Neural cell (in vitro differentiated cells): ENCODE results near the gene RELT. TPM values are rescaled to one million over a fixed set of nuclear protein-coding genes. Genes with fewer than 3 reads are reported as not detected.

Experiments used
- H2AFZ ChIP-seq: fragments of 200-600, 300-800 bp; sonication (generic), shearing (Covaris generic); 2 replicates; pipeline ENCODE4 v1.6.0; 2014; ENCODE audit warnings: low read depth, mild to moderate bottlenecking, antibody characterized with exemption, low read length, moderate library complexity
- H3F3A ChIP-seq: fragments of 200-600 bp; shearing (Covaris generic); 2 replicates; pipeline ENCODE4 v1.6.1; 2016; ENCODE audit warnings: mild to moderate bottlenecking, moderate library complexity, mixed read lengths, antibody characterized with exemption, low read length; ENCODE audit not compliant: insufficient read depth, poor library complexity, severe bottlenecking
- H3K27ac ChIP-seq: fragments of 200-600, 300-800 bp; sonication (generic), shearing (Covaris generic); 2 replicates; pipeline ENCODE4 v1.5.1; 2014; ENCODE audit warnings: mild to moderate bottlenecking, low read length, moderate library complexity
- H3K27me3 ChIP-seq: fragments of 300-800, 200-600 bp; sonication (generic), shearing (Covaris generic); 2 replicates; pipeline ENCODE4 v1.6.0; 2014; ENCODE audit warnings: mild to moderate bottlenecking, low read depth, low read length, moderate library complexity; ENCODE audit not compliant: insufficient read depth
- H3K36me3 ChIP-seq: fragments of 300-800, 200-600 bp; sonication (generic), shearing (Covaris generic); 2 replicates; pipeline ENCODE4 v1.5.1; 2014; ENCODE audit warnings: mild to moderate bottlenecking, antibody characterized with exemption, low read length, moderate library complexity; ENCODE audit not compliant: insufficient read depth
- H3K4me2 ChIP-seq: fragments of 300-800, 200-600 bp; sonication (generic), shearing (Covaris generic); 2 replicates; pipeline ENCODE4 v1.6.0; 2014; ENCODE audit warnings: mild to moderate bottlenecking, low read length
- H3K4me3 ChIP-seq: fragments of 300-800, 200-600 bp; sonication (generic), shearing (Covaris generic); 2 replicates; pipeline ENCODE4 v1.5.1; 2014; ENCODE audit warnings: mild to moderate bottlenecking, low read length, moderate library complexity
- H3K79me2 ChIP-seq: fragments of 200-600 bp; shearing (Covaris generic); replicated peaks from 2 replicates; pipeline ENCODE4 v1.6.0; 2014; ENCODE audit warnings: mild to moderate bottlenecking, low read length, moderate library complexity; ENCODE audit not compliant: insufficient read depth
- H3K9ac ChIP-seq: fragments of 300-800, 200-600 bp; sonication (generic), shearing (Covaris generic); 2 replicates; pipeline ENCODE4 v1.6.1; 2016; ENCODE audit warnings: mild to moderate bottlenecking, low read length, mixed read lengths
- H3K9me2 ChIP-seq: fragments of 200-600 bp; shearing (Covaris generic); 2 replicates; pipeline ENCODE4 v1.6.1; 2016; ENCODE audit warnings: mild to moderate bottlenecking, low read length, mixed read lengths; ENCODE audit not compliant: insufficient read depth
- H3K9me3 ChIP-seq: fragments of 200-600, 300-800 bp; sonication (generic), shearing (Covaris generic); 2 replicates; pipeline ENCODE4 v1.6.1; 2016; ENCODE audit warnings: mild to moderate bottlenecking, mixed run types, low read length, moderate library complexity, mixed read lengths
- H4K20me1 ChIP-seq: fragments of 200-600 bp; shearing (Covaris generic); 2 replicates; pipeline ENCODE4 v1.6.1; 2016; ENCODE audit warnings: mild to moderate bottlenecking, mixed run types; ENCODE audit not compliant: insufficient read depth
- EP300 ChIP-seq: fragments of 450-650 bp; conservative IDR thresholded peaks from 2 replicates; pipeline ENCODE4 v1.6.1; 2014; ENCODE audit warnings: antibody characterized with exemption, mild to moderate bottlenecking, moderate library complexity; ENCODE audit not compliant: poor library complexity, severe bottlenecking
- EZH2 ChIP-seq: fragments of 200-600, 300-800 bp; shearing (Covaris generic), sonication (generic); IDR thresholded peaks from 2 replicates; pipeline ENCODE4 v1.6.1; 2014; ENCODE audit warnings: antibody characterized with exemption, low read length, borderline replicate concordance, mild to moderate bottlenecking; ENCODE audit not compliant: insufficient read depth, poor library complexity, severe bottlenecking
- MXI1 ChIP-seq: fragments of 450-650 bp; conservative IDR thresholded peaks from 2 replicates; pipeline ENCODE4 v1.6.1; 2014; ENCODE audit warnings: antibody characterized with exemption, mild to moderate bottlenecking; ENCODE audit not compliant: poor library complexity, severe bottlenecking
- POLR2AphosphoS5 ChIP-seq: IDR thresholded peaks from 2 replicates; pipeline ENCODE4 v1.6.1; 2012
- RAD21 ChIP-seq: fragments of 450-650 bp; conservative IDR thresholded peaks from 2 replicates; pipeline ENCODE4 v1.6.1; 2014; ENCODE audit warnings: antibody characterized with exemption, mild to moderate bottlenecking, moderate library complexity
- TAF1 ChIP-seq: IDR thresholded peaks from 2 replicates; pipeline ENCODE4 v1.6.1; 2012; ENCODE audit warnings: low read depth
- polyA plus RNA-seq: library from polyadenylated mRNA; depleted of rRNA; stranded (reverse); fragments of >200 nt; gene quantifications from 2 replicates; pipeline ENCODE4 v1.2.3, GENCODE V29; 2014
- TF ChIP-seq, protein P1 (sequence below): fragments of 450-650 bp; IDR thresholded peaks from 2 replicates; pipeline ENCODE4 v1.5.1; 2014; ENCODE audit warnings: antibody characterized with exemption, mild to moderate bottlenecking, moderate library complexity; ENCODE audit not compliant: poor library complexity, severe bottlenecking
- TF ChIP-seq, protein P2 (sequence below): IDR thresholded peaks from 2 replicates; pipeline ENCODE4 v1.6.1; 2012; ENCODE audit warnings: borderline replicate concordance

Gene RELT
- polyA plus RNA-seq, 1 donor from 2014 or later: 12.4 TPM

GRCh38 chr11:73382747-73383146, 6.5 kb downstream of the RELT start:
- Histone ChIP-seq H3K27me3 (no peaks in the 10 kb centered on the region), H3K27ac (no peak overlapping the region), H3K36me3 (no peaks in the 10 kb centered on the region), H3K9me2 (no peaks in the 10 kb centered on the region), H3K4me3 (peak overlapping the region; percentile 25), H3K9me3 (no peaks in the 10 kb centered on the region), H3K79me2 (no peaks in the 10 kb centered on the region), H3K4me2 (no peak overlapping the region), H3K9ac (peak overlapping the region; percentile 21), H4K20me1 (no peaks in the 10 kb centered on the region), H3F3A (no peaks in the 10 kb centered on the region), H2AFZ (no peak overlapping the region)
- no peak for TF ChIP-seq RAD21
- TF ChIP-seq, protein P1, sequence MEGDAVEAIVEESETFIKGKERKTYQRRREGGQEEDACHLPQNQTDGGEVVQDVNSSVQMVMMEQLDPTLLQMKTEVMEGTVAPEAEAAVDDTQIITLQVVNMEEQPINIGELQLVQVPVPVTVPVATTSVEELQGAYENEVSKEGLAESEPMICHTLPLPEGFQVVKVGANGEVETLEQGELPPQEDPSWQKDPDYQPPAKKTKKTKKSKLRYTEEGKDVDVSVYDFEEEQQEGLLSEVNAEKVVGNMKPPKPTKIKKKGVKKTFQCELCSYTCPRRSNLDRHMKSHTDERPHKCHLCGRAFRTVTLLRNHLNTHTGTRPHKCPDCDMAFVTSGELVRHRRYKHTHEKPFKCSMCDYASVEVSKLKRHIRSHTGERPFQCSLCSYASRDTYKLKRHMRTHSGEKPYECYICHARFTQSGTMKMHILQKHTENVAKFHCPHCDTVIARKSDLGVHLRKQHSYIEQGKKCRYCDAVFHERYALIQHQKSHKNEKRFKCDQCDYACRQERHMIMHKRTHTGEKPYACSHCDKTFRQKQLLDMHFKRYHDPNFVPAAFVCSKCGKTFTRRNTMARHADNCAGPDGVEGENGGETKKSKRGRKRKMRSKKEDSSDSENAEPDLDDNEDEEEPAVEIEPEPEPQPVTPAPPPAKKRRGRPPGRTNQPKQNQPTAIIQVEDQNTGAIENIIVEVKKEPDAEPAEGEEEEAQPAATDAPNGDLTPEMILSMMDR: no peak

GRCh38 chr11:73383249-73384124, 7.3 kb downstream of the RELT start:
- H3F3A ChIP-seq: no peaks in the 10 kb centered on the region
- peak; percentile 31 for TF ChIP-seq POLR2AphosphoS5
- no peak for TF ChIP-seq MXI1
- TF ChIP-seq, protein P2, sequence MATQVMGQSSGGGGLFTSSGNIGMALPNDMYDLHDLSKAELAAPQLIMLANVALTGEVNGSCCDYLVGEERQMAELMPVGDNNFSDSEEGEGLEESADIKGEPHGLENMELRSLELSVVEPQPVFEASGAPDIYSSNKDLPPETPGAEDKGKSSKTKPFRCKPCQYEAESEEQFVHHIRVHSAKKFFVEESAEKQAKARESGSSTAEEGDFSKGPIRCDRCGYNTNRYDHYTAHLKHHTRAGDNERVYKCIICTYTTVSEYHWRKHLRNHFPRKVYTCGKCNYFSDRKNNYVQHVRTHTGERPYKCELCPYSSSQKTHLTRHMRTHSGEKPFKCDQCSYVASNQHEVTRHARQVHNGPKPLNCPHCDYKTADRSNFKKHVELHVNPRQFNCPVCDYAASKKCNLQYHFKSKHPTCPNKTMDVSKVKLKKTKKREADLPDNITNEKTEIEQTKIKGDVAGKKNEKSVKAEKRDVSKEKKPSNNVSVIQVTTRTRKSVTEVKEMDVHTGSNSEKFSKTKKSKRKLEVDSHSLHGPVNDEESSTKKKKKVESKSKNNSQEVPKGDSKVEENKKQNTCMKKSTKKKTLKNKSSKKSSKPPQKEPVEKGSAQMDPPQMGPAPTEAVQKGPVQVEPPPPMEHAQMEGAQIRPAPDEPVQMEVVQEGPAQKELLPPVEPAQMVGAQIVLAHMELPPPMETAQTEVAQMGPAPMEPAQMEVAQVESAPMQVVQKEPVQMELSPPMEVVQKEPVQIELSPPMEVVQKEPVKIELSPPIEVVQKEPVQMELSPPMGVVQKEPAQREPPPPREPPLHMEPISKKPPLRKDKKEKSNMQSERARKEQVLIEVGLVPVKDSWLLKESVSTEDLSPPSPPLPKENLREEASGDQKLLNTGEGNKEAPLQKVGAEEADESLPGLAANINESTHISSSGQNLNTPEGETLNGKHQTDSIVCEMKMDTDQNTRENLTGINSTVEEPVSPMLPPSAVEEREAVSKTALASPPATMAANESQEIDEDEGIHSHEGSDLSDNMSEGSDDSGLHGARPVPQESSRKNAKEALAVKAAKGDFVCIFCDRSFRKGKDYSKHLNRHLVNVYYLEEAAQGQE: peak; percentile 97
- H3K79me2 ChIP-seq: no peaks in the 10 kb centered on the region
- no peak overlapping the region for H3K27ac ChIP-seq
- no peak overlapping the region for H3K9ac ChIP-seq
- no peaks in the 10 kb centered on the region for H4K20me1 ChIP-seq
- H3K9me3 ChIP-seq: no peaks in the 10 kb centered on the region
- H3K4me3 ChIP-seq: peak overlapping the region; percentile 25
- H3K36me3 ChIP-seq: no peaks in the 10 kb centered on the region
- no peaks in the 10 kb centered on the region for H3K9me2 ChIP-seq
- no peaks in the 10 kb centered on the region for H3K27me3 ChIP-seq
- H2AFZ ChIP-seq: no peak overlapping the region
- no peak overlapping the region for H3K4me2 ChIP-seq

DNA sequence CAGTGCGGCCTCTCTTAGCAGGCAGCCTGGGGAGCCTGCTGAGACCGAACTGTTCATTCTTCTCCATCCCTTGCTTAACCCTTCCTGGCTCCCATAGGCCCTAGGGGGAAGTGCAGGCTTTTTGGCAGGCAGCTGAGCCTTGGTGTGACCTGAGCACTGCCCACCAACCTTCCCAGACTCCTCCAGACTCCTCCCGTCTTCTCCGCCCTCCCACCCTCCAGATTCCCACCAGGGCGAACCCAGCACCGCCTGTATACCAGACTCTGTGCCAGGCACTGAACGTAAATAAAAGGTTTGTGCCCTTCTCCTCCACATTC, 7.9 kb downstream of the RELT start:
- Histone ChIP-seq H3K27ac (no peak overlapping the region), H3K9ac (no peak overlapping the region), H3K27me3 (no peaks in the 10 kb centered on the region), H4K20me1 (no peaks in the 10 kb centered on the region), H3K4me3 (no peak overlapping the region), H3K9me2 (no peaks in the 10 kb centered on the region), H3K79me2 (no peaks in the 10 kb centered on the region), H2AFZ (no peak overlapping the region), H3K9me3 (no peaks in the 10 kb centered on the region), H3K36me3 (no peaks in the 10 kb centered on the region), H3K4me2 (no peak overlapping the region), H3F3A (no peaks in the 10 kb centered on the region)
- no peak for TF ChIP-seq EP300
- no peak for TF ChIP-seq TAF1
- TF ChIP-seq POLR2AphosphoS5: no peak
- TF ChIP-seq, protein P1: no peak
- TF ChIP-seq MXI1: no peak
- TF ChIP-seq EZH2: no peak
- no peak for TF ChIP-seq RAD21
- TF ChIP-seq, protein P2: no peak
